Cerebellar nuclear complex (tissue), 1 donor: ENCODE results near the gene MATN3.
"Not testable (repeated sequence)": the region's sequence is repeated elsewhere in the genome, so short reads cannot be mapped to it uniquely, and the experiment has no call there.

ENCODE experiments used
- DNase-seq, 2 experiments: peaks; one replicate each; lab custom pipeline; 2025; lab: John Stamatoyannopoulos, UW

The MATN3 gene

GRCh38 chr2:20012282-20013125, at the start of gene MATN3:
TSS of gene MATN3 (minus strand) at chr2:20012668. CDS start at chr2:20012631, 37 bp downstream.
- DNase-seq, result no peak

GRCh38 chr2:20061940-20062339, 49.5 kb upstream of the MATN3 start:
- no peak for DNase-seq

GRCh38 chr2:20061476-20061875, 49.0 kb upstream of the MATN3 start:
- DNase-seq, result no peak

- DNase-seq, result no peak
Observed at GRCh38 chr2:20060106-20060505, 47.6 kb upstream of the MATN3 start.

- DNase-seq, result no peak
Observed at GRCh38 chr2:20057268-20057667, 44.8 kb upstream of the MATN3 start.

DNA sequence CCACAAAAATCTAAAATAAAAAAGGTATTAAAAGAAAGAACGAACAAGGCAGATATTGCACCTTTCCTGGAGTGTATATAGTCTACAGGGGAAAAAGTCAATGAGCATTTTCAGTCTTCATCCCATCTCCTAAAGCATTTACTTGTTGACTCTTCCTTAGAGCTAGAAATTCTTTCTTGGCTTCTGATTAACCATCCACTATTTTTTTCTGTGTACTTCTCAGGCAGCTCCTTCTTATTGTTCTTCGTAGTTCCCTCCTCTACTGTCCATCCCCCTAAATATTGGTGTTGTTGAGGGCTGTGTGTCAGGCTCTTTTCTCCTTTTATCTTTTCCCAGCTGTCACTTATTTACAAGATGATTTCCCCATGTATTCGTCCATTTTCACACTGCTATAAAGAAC, 42.5 kb upstream of the MATN3 start:
- no peak for DNase-seq

GRCh38 chr2:20054119-20054518, 41.7 kb upstream of the MATN3 start:
- DNase-seq, result no peak

- DNase-seq, result no peak
Observed at GRCh38 chr2:20052861-20053281, 40.4 kb upstream of the MATN3 start.

DNA sequence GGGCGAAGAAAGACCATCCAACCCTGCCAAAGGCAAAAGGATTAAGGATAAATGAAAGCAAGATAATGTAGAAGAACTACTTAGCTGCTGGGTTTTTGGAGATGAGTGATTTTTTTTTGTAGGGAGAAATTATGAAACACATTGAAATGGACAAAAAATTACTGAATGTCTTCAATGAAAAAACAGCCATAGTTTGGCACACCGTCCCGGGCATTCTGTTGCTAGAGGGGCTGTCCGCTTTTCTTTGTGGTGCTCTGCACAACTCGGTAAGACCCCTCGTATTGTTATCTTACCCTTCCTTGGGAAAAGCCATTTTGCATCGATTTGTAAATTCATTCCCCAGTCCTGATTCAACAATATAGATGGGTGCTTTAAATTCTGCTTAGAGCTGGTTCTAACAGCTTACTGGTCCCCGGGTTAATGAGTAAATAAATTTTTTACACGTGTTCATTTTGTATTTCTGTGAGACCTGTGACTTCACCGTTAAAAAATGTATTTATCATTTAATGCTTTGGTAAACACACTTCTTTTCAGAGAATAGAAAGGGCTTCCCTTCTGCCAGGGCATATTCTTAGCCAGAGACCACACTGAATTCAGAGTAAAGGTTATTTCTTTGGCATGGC, 39.9 kb upstream of the MATN3 start:
- DNase-seq, result no peak

GRCh38 chr2:20051532-20052228, 39.2 kb upstream of the MATN3 start, which contains the start of gene LAPTM4A:
TSS of gene LAPTM4A (minus strand) at chr2:20051628. CDS start at chr2:20051520, 108 bp downstream.
- DNase-seq, result peak; percentile 96 to 98

GRCh38 chr2:20050646-20051531, 38.4 kb upstream of the MATN3 start:
- peak in 1 of 2 experiments; percentile 40 for DNase-seq

DNA sequence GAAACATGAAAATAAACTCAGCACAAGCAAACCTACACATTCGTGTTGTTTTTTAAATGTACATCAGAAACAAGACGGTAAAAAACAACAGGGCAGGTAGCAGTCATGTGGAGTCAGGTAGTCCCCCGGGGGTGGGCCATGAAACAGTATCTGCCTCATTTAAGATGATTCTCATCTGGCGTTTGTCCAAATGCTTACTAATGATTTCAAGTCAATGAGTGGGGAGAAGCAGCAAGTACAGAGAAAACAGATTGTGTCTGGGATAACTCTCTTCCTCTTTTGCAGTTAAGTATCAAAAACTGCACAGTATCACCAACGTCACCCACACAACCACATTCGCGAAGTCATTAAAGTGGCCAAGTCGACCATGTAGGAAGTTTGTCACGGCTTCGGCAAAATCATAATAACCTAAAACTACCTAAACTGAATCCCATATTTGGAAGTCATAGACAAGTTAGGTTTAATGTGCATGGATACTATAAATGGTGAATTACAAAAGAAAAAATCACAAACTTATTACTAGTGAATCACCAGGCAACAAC, 37.7 kb upstream of the MATN3 start:
- no peak for DNase-seq

- DNase-seq, result no peak
Observed at GRCh38 chr2:20049637-20050036, 37.2 kb upstream of the MATN3 start.

- no peak for DNase-seq
Observed at GRCh38 chr2:20048488-20049448, 36.3 kb upstream of the MATN3 start.

DNA sequence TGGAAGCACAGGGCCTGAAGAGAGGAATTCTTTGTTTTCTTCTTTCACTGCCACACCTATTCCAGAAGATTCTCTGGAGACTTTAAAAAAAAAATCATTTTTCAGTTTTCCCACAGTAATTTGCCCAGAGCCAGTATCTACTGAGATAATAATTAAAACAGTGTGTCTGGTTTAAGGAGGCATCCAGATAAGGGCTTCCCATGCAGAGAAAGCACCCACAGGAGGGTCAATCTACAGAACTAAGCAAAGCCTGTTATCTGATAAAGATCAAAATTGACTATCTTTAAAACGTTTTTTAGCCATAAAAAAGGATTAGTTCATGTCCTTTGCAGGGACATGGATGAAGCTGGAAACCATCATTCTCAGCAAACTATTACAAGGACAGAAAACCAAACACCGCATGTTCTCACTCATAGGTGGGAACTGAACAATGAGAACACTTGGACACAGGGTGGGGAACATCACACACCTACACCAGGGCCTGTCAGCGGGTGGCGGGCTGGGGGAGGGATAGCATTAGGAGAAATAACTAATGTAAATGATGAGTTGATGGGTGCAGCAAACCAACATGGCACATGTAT, 33.3 kb upstream of the MATN3 start:
- DNase-seq, result not testable (repeated sequence)

GRCh38 chr2:20044778-20045177, 32.3 kb upstream of the MATN3 start:
- no peak for DNase-seq

DNA sequence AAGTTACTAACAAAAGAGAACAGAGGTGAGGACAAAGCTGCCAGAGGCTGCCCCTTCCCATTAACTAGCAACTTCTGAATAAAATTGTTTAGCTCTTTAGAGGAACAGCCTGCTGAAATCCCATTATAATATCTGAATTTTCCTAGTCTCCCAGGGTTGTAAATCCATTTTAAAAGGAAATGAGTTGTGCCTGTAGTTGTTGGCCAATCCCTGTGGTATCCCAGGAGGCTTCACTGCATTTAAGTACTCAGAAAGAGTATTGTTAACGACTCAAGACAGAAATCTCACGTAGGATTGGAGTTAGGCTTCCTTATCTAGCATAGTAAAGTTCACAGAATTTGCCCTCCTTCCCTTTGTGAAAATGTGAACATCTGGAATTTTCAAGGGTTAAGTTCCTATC, 30.1 kb upstream of the MATN3 start:
- DNase-seq, result no peak

DNA sequence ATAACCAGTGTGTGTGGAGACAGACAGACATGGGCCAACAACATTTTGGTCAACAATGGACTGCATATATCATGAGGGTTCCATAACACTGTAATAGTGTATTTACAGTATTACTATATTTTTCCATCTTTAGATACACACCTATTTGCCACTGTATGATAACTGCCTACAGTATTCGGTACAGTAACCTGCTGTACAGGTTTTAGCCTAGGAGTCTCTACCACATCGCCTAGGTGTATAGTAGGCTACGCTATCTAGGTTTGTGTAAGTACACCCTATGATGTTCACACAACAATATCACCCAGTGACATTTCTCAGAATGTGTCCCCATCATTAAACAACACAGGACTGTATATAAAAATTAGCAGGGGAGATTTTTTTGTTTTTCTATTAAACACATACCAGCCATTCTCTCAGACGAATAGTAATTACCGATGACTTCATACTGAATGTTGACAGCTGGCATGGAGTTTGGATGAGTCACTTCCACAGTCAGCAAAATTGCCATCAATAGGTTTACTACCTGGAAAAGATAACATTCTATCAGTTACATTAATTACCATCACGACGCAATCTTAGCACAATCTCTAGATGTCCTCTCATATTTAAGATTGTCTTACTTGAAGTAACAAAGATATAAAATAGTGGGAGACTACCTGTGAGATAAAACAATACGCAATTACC, 28.2 kb upstream of the MATN3 start:
- no peak for DNase-seq

- DNase-seq, result no peak
Observed at GRCh38 chr2:20037660-20038059, 25.2 kb upstream of the MATN3 start.
